Measurements from ENCODE around the gene BUB3.

Gene BUB3

DNA sequence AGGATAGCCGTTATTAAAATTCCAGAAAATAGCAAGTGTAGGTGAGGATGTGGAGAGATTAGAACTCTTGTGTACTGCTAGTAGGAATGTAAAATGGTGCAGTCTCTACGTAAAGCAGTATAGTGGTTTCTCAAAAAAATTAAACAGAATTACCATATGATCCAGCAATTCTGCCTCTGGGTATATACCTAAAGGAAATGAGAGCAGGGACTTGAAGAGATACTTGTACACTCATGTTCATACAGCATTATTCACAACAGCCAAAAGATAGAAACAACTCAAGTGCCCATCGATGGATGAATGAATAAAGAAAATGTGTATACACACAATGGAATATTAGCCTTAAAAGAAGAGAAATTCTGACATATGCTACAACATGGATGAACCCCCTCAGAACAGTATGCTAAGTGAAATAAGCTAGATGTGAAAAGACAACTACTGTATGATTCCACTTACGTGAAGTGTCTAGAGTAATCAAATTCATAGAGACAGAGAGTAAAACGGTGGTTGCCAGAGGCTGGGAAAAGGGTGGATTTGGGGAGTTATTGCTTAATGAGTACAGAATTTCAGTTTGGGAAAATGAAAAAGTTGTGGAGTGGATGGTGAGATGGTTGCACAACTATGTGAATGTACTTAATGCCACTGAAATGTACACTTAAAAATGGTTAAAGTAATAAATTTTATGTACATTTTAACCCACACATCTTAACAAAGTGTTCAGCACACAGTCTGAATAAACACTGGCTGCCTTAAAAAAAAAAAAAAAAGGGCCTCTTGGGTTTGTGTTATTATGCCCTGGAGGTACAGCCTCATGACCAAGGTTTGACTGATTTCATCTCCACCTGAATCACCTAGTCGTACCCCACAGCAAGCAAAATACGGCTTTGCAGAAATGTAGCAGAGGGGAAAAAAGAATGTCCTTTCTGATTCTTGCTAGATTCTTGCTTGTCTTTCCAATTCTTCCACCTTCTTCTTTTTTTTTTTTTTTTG is 26.2 kb downstream of the BUB3 start:
- Histone ChIP-seq H3K36me3 (ENCODE audit: insufficient read depth, insufficient read length, low read length) (peaks cover 15% of the 10 kb centered on the region), H3K4me3 (ENCODE audit: insufficient read length, low read depth) (no peak overlapping the region), H3K27me3 (ENCODE audit: insufficient read depth, insufficient read length) (no peaks in the 10 kb centered on the region), H3K9ac (ENCODE audit: insufficient read length, low read depth) (no peak overlapping the region), H3K4me1 (ENCODE audit: insufficient read depth, insufficient read length) (no peaks in the 10 kb centered on the region), H3K9me3 (ENCODE audit: insufficient read depth, low read length) (peaks cover 13% of the 10 kb centered on the region)
- no peak for TF ChIP-seq SUZ12 (IDR thresholded peaks at IDR 0.05; ENCODE audit: extremely low read depth, insufficient read depth, insufficient read length)
- DNase-seq (ENCODE audit: low read depth, low spot score), result no peak

- peaks cover 13% of the 10 kb centered on the region for H3K9me3 ChIP-seq (ENCODE audit: insufficient read depth, low read length)
- H3K4me3 ChIP-seq (ENCODE audit: insufficient read length, low read depth), result no peak overlapping the region
- TF ChIP-seq YY1 (IDR thresholded peaks at IDR 0.05; ENCODE audit: insufficient read depth, insufficient read length) (no peak), ZNF274 (IDR thresholded peaks at IDR 0.05; ENCODE audit: low read depth, low read length) (no peak), SUZ12 (IDR thresholded peaks at IDR 0.05; ENCODE audit: extremely low read depth, insufficient read depth, insufficient read length) (no peak)
- peaks cover 6% of the 10 kb centered on the region for H3K36me3 ChIP-seq (ENCODE audit: insufficient read depth, insufficient read length, low read length)
- no peak for DNase-seq (ENCODE audit: low read depth, low spot score)
- no peaks in the 10 kb centered on the region for H3K27me3 ChIP-seq (ENCODE audit: insufficient read depth, insufficient read length)
- H3K4me1 ChIP-seq (ENCODE audit: insufficient read depth, insufficient read length), result no peaks in the 10 kb centered on the region
- no peak overlapping the region for H3K9ac ChIP-seq (ENCODE audit: insufficient read length, low read depth)
Measured at GRCh38 chr10:123183724-123184123, 29.5 kb downstream of the BUB3 start.

GRCh38 chr10:123187781-123188180 is 33.6 kb downstream of the BUB3 start:
- DNase-seq (ENCODE audit: low read depth, low spot score), result no peak
- Histone ChIP-seq H3K4me1 (ENCODE audit: insufficient read depth, insufficient read length) (no peaks in the 10 kb centered on the region), H3K9me3 (ENCODE audit: insufficient read depth, low read length) (peaks cover 13% of the 10 kb centered on the region), H3K4me3 (ENCODE audit: insufficient read length, low read depth) (no peak overlapping the region), H3K36me3 (ENCODE audit: insufficient read depth, insufficient read length, low read length) (peaks cover 11% of the 10 kb centered on the region), H3K9ac (ENCODE audit: insufficient read length, low read depth) (no peak overlapping the region), H3K27me3 (ENCODE audit: insufficient read depth, insufficient read length) (no peaks in the 10 kb centered on the region)
- TF ChIP-seq YY1 (IDR thresholded peaks at IDR 0.05; ENCODE audit: insufficient read depth, insufficient read length), result no peak

DNA sequence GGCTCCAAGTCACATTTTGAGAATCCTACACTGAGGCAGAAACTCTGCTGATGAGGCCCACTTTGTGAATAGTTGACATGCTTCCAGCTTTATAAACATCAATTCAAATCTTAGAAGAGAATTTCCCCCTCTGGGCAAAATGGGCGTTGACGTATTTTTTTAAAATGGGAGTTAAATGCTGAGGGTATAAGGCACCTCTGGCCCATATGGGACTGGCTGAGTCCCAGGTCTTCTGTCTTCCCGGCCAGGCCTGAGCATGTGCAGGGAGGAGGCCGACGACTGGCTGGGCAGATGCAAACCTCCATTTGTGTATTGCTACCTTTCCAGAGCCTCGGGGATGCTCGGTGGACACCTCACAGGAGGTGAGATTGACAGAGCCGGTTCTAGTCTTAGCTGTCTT is 37.7 kb downstream of the BUB3 start:
- H3K36me3 ChIP-seq (ENCODE audit: insufficient read depth, insufficient read length, low read length), result peaks cover 7% of the 10 kb centered on the region
- H3K9ac ChIP-seq (ENCODE audit: insufficient read length, low read depth), result no peak overlapping the region
- no peaks in the 10 kb centered on the region for H3K9me3 ChIP-seq (ENCODE audit: insufficient read depth, low read length)
- H3K4me1 ChIP-seq (ENCODE audit: insufficient read depth, insufficient read length), result no peaks in the 10 kb centered on the region
- no peak for TF ChIP-seq ZNF274 (IDR thresholded peaks at IDR 0.05; ENCODE audit: low read depth, low read length)
- TF ChIP-seq SUZ12 (IDR thresholded peaks at IDR 0.05; ENCODE audit: extremely low read depth, insufficient read depth, insufficient read length), result no peak
- no peak overlapping the region for H3K4me3 ChIP-seq (ENCODE audit: insufficient read length, low read depth)
- DNase-seq (ENCODE audit: low read depth, low spot score), result no peak
- no peaks in the 10 kb centered on the region for H3K27me3 ChIP-seq (ENCODE audit: insufficient read depth, insufficient read length)

DNA sequence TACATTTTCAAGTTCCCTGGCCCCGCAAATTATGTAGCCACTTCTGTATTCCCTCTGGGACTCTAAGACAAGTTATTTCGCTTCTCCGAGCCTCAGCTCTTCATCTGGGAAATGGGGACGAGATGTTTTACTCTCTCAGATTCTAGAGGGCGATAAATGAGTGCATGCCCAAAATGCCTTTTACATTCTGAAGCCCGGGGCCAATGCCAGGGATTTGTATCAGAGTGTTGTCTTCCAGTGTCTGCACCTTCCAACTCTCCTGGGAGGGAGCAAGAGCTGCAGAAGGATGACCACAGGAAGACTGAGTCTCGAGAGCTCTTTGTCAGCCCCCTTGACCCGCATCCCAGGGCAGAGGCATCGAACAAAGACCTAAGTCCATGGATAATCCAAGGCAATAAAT is 39.9 kb downstream of the BUB3 start:
- no peaks in the 10 kb centered on the region for H3K4me1 ChIP-seq (ENCODE audit: insufficient read depth, insufficient read length)
- H3K9ac ChIP-seq (ENCODE audit: insufficient read length, low read depth), result no peak overlapping the region
- H3K36me3 ChIP-seq (ENCODE audit: insufficient read depth, insufficient read length, low read length), result peaks cover 5% of the 10 kb centered on the region
- TF ChIP-seq SUZ12 (IDR thresholded peaks at IDR 0.05; ENCODE audit: extremely low read depth, insufficient read depth, insufficient read length), result no peak
- no peak overlapping the region for H3K4me3 ChIP-seq (ENCODE audit: insufficient read length, low read depth)
- H3K9me3 ChIP-seq (ENCODE audit: insufficient read depth, low read length), result no peaks in the 10 kb centered on the region
- DNase-seq (ENCODE audit: low read depth, low spot score), result no peak
- H3K27me3 ChIP-seq (ENCODE audit: insufficient read depth, insufficient read length), result no peaks in the 10 kb centered on the region

- TF ChIP-seq YY1 (IDR thresholded peaks at IDR 0.05; ENCODE audit: insufficient read depth, insufficient read length) (no peak), ZNF274 (IDR thresholded peaks at IDR 0.05; ENCODE audit: low read depth, low read length) (no peak), SUZ12 (IDR thresholded peaks at IDR 0.05; ENCODE audit: extremely low read depth, insufficient read depth, insufficient read length) (no peak)
- Histone ChIP-seq H3K9me3 (ENCODE audit: insufficient read depth, low read length) (no peaks in the 10 kb centered on the region), H3K27me3 (ENCODE audit: insufficient read depth, insufficient read length) (no peaks in the 10 kb centered on the region), H3K36me3 (ENCODE audit: insufficient read depth, insufficient read length, low read length) (no peaks in the 10 kb centered on the region), H3K9ac (ENCODE audit: insufficient read length, low read depth) (no peak overlapping the region), H3K4me3 (ENCODE audit: insufficient read length, low read depth) (no peak overlapping the region), H3K4me1 (ENCODE audit: insufficient read depth, insufficient read length) (no peaks in the 10 kb centered on the region)
- no peak for DNase-seq (ENCODE audit: low read depth, low spot score)
Measured at GRCh38 chr10:123200531-123200930, 46.3 kb downstream of the BUB3 start.

- H3K36me3 ChIP-seq (ENCODE audit: insufficient read depth, insufficient read length, low read length), result no peaks in the 10 kb centered on the region
- H3K4me3 ChIP-seq (ENCODE audit: insufficient read length, low read depth), result no peak overlapping the region
- no peaks in the 10 kb centered on the region; the same call in 1 of the 2 replicates for H3K9me3 ChIP-seq (ENCODE audit: insufficient read depth, low read length)
- no peak for DNase-seq (ENCODE audit: low read depth, low spot score)
- no peaks in the 10 kb centered on the region for H3K27me3 ChIP-seq (ENCODE audit: insufficient read depth, insufficient read length)
- no peak for TF ChIP-seq ZNF274 (IDR thresholded peaks at IDR 0.05; ENCODE audit: low read depth, low read length)
- no peak for TF ChIP-seq YY1 (IDR thresholded peaks at IDR 0.05; ENCODE audit: insufficient read depth, insufficient read length)
- no peak for TF ChIP-seq SUZ12 (IDR thresholded peaks at IDR 0.05; ENCODE audit: extremely low read depth, insufficient read depth, insufficient read length)
- no peak overlapping the region for H3K9ac ChIP-seq (ENCODE audit: insufficient read length, low read depth)
- H3K4me1 ChIP-seq (ENCODE audit: insufficient read depth, insufficient read length), result no peaks in the 10 kb centered on the region
Measured at GRCh38 chr10:123202506-123202905, 48.3 kb downstream of the BUB3 start.
